Esophagus squamous epithelium (tissue), 5 donors: ENCODE measurements around the gene MEN1. TPM values are rescaled to one million over a fixed set of nuclear protein-coding genes. Genes with fewer than 3 reads are reported as not detected.

Experiments
- DNase-seq: peaks from one replicate; lab custom pipeline; 2025; lab: John Stamatoyannopoulos, UW
- H3K27ac ChIP-seq, 4 donors: fragments of 200-600 bp; sonication (generic); one replicate each; pipeline ENCODE4 v1.5.1; 2016 to 2019; ENCODE audit warnings: mild to moderate bottlenecking in 1 of 4
- H3K27me3 ChIP-seq, 4 donors: fragments of 200-600 bp; sonication (generic); 1 replicate in 3 of 4; 2 replicates in 1 of 4; pipeline versions ENCODE4 v1.5.1 to v1.6.0; 2017 to 2021; ENCODE audit warnings: antibody characterized with exemption in 1 of 4
- H3K36me3 ChIP-seq, 3 donors: fragments of 200-600 bp; sonication (generic); one replicate each; pipeline ENCODE4 v1.5.1; 2016 to 2019
- H3K4me1 ChIP-seq, 3 donors: fragments of 200-600 bp; sonication (generic); one replicate each; pipeline ENCODE4 v1.5.1; 2017 to 2019
- H3K4me3 ChIP-seq, 4 donors: fragments of 200-600 bp; sonication (generic); 1 replicate in 3 of 4; 2 replicates in 1 of 4; pipeline ENCODE4 v1.5.1; 2016 to 2019; ENCODE audit warnings: mild to moderate bottlenecking in 2 of 4, moderate library complexity in 1 of 4
- H3K9me3 ChIP-seq, 3 donors: fragments of 200-600 bp; sonication (generic); one replicate each; pipeline ENCODE4 v1.5.1; 2016 to 2019
- POLR2A ChIP-seq, 4 donors: fragments of 450-650 bp; IDR thresholded peaks; one replicate each; pipeline ENCODE4 v1.6.1; 2017; ENCODE audit warnings: antibody characterized with exemption in 4 of 4, mild to moderate bottlenecking in 4 of 4, moderate library complexity in 3 of 4
- WGBS, 2 donors: methylation state at CpG; one replicate each; pipeline ENCODE4 v1.1.5; 2018; 5-methylcytosine and 5-hydroxymethylcytosine counted together
- intact Hi-C: fragments of 100-400 bp; cut with DNase I; formaldehyde crosslinking; loops from one replicate; pipeline ENCODE4 v1.15.0; 2022
- total RNA-seq, 4 donors: library from RNA; depleted of rRNA; stranded (reverse); fragments of >200 nt; gene quantifications; one replicate each; pipeline ENCODE4 v1.1.0, GENCODE V29; 2016
- TF ChIP-seq, protein P1 (sequence below), 6 experiments: fragments of 450-650 bp in 4 of 6; fragments of 200-600 bp in 2 of 6; sonication (generic) in 2 of 6; IDR thresholded peaks; one replicate each; pipeline ENCODE4 v1.5.1; 2016 to 2019; ENCODE audit warnings: antibody characterized with exemption in 6 of 6, mild to moderate bottlenecking in 4 of 6, moderate library complexity in 4 of 6
- donor health status: DM: yes; HTN: yes; CAD: no.

The MEN1 gene
- total RNA-seq, 4 donors from 2014 or later: 14.9 to 23.3 (median 17.0) TPM

DNA sequence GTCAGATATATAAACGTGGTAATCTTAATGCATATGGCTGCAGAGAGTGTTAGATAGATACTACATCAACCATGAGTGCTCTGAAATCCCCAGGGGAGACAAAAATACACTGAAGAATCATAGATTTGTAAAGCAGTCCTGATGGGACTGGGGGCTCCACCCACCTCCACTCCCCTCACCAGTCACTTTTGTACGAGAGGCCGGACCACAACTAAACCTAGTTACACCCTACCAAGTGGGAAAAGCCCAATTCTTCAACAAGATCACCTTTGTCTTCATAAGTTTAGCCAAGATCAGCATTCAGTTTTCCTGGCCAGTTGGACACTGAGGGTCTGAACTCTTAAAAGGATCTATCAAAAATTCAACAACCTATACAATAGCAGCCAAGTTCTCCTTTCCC, 33.5 kb downstream of the MEN1 start:
- H3K27ac ChIP-seq: peak overlapping the region; percentile 99 to 100 (median 100)
- peaks cover 21 to 65% (median 36%) of the 10 kb centered on the region in 3 donors for H3K4me1 ChIP-seq
- WGBS, 2 donors: 17 to 18% methylated on average over 3 of the region's 3 CpGs
- intact Hi-C loops: no loop called here
- no peak for TF ChIP-seq POLR2A (IDR thresholded peaks at IDR 0.05)
- TF ChIP-seq, protein P1, sequence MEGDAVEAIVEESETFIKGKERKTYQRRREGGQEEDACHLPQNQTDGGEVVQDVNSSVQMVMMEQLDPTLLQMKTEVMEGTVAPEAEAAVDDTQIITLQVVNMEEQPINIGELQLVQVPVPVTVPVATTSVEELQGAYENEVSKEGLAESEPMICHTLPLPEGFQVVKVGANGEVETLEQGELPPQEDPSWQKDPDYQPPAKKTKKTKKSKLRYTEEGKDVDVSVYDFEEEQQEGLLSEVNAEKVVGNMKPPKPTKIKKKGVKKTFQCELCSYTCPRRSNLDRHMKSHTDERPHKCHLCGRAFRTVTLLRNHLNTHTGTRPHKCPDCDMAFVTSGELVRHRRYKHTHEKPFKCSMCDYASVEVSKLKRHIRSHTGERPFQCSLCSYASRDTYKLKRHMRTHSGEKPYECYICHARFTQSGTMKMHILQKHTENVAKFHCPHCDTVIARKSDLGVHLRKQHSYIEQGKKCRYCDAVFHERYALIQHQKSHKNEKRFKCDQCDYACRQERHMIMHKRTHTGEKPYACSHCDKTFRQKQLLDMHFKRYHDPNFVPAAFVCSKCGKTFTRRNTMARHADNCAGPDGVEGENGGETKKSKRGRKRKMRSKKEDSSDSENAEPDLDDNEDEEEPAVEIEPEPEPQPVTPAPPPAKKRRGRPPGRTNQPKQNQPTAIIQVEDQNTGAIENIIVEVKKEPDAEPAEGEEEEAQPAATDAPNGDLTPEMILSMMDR (IDR thresholded peaks at IDR 0.05): no peak
- H3K36me3 ChIP-seq: peaks cover 24 to 50% (median 36%) of the 10 kb centered on the region in 3 donors
- H3K27me3 ChIP-seq: no peaks in the 10 kb centered on the region
- H3K9me3 ChIP-seq: no peaks in the 10 kb centered on the region
- peak overlapping the region; percentile 86 to 99 (median 94) for H3K4me3 ChIP-seq
- DNase-seq: no peak

DNA sequence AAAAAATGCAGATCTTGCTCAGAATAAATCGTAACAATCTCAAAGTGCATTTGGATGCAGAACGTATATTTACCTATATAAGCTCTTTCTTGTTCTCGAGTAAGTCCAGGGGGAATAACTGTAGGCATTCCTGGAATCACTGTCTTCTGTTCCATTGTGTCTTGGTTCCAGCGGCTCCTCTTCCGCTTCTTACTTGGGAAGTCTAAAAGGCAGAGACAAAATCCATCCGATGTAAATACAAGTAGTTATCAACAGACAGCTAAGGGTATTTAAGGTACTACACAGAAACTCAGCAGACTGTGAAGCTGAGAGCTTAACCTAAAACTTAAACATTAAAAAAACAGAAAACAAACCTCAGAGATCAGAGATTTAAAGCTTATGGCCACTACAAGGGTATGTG, 33.9 kb downstream of the MEN1 start:
- WGBS, 2 donors: 42 to 54% methylated on average over 6 of the region's 6 CpGs
- intact Hi-C loops: no loop called here
- peak overlapping the region in 2 of 4 donors; percentile 99 to 100 for H3K27ac ChIP-seq

DNA sequence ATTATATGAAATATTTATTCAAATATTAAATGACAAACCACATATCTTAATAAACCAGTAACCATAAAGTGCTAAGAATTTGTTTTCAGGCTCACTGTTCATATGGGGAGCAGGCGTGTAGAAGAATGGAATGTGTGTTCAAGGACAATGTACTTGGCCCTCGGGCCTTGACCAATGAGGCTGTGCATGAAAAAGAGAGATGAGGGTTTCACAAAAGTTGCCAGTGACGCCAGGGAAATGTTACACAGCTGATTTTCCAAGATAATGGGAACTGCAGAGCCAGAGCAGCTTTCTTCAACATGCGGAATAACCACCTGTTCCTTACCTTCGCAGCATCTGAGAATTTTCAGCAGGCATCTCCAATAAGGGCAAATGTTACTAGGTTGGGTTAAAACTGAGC, 36.2 kb downstream of the MEN1 start:
- peaks cover 45 to 78% (median 57%) of the 10 kb centered on the region in 3 donors for H3K36me3 ChIP-seq
- TF ChIP-seq, protein P1 (IDR thresholded peaks at IDR 0.05): no peak
- no peak for TF ChIP-seq POLR2A (IDR thresholded peaks at IDR 0.05)
- intact Hi-C loops: no loop called here

More for the DNA sequence above, 33.9 kb downstream of the MEN1 start:
- TF ChIP-seq POLR2A (IDR thresholded peaks at IDR 0.05): no peak
- TF ChIP-seq, protein P1 (IDR thresholded peaks at IDR 0.05): no peak
- peak overlapping the region; percentile 86 to 99 (median 94) for H3K4me3 ChIP-seq
- no peaks in the 10 kb centered on the region for H3K27me3 ChIP-seq
- no peak for DNase-seq
- H3K4me1 ChIP-seq: peaks cover 21 to 69% (median 36%) of the 10 kb centered on the region in 3 donors
- H3K9me3 ChIP-seq: no peaks in the 10 kb centered on the region
- peaks cover 27 to 55% (median 36%) of the 10 kb centered on the region in 3 donors for H3K36me3 ChIP-seq

DNA sequence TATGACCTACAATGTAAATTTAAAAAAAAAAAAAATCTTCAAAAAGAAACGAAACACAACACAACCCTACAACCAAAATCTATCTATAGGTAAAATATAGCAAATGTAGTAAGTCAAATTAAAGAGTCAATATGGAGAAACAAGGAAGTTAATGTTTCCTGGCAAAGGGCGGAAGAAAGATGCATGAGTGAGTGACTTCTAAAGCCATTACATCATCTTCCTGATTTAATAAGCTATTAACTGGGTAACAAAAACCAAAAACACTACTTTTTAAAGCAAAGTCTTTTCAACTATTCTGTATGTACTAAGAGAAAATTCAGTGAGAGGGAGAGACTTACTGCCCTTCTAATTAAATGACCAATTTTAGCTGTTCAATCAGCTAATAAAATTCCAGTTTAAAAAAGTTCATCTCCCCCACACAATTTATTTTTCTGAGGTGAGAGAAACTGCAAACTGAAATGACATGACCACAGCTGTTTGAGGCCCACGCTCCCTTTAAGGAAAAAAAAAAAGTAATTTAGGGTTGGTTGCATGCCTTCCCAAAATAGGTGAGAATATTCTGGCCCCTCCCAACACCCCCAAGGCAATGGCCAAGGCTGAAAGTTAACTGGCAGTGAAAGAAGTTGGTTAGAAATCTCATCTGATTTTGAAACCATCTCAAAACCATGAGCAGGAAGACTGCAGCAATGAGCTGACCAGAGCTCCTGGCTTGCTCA, 37.9 kb downstream of the MEN1 start:
- Histone ChIP-seq H3K27me3 (no peaks in the 10 kb centered on the region), H3K4me1 (peaks cover 15 to 82% (median 30%) of the 10 kb centered on the region in 3 donors), H3K36me3 (peaks cover 62 to 94% (median 74%) of the 10 kb centered on the region in 3 donors), H3K4me3 (no peak overlapping the region), H3K9me3 (no peaks in the 10 kb centered on the region), H3K27ac (peak overlapping the region in 3 of 4 donors; percentile 11 to 54 (median 46))
- no peak for DNase-seq
- TF ChIP-seq, protein P1 (IDR thresholded peaks at IDR 0.05): no peak
- no peak for TF ChIP-seq POLR2A (IDR thresholded peaks at IDR 0.05)
- 42 to 57% methylated on average over 3 of the region's 3 CpGs for WGBS, 2 donors
- intact Hi-C loops: no loop called here

More for the DNA sequence above, 36.2 kb downstream of the MEN1 start:
- no peak overlapping the region for H3K4me3 ChIP-seq
- DNase-seq: no peak
- H3K27me3 ChIP-seq: no peaks in the 10 kb centered on the region
- WGBS, 2 donors: 71 to 78% methylated on average over 5 of the region's 5 CpGs
- H3K9me3 ChIP-seq: no peaks in the 10 kb centered on the region
- H3K27ac ChIP-seq: no peak overlapping the region
- H3K4me1 ChIP-seq: peaks cover 15 to 72% (median 30%) of the 10 kb centered on the region in 3 donors

DNA sequence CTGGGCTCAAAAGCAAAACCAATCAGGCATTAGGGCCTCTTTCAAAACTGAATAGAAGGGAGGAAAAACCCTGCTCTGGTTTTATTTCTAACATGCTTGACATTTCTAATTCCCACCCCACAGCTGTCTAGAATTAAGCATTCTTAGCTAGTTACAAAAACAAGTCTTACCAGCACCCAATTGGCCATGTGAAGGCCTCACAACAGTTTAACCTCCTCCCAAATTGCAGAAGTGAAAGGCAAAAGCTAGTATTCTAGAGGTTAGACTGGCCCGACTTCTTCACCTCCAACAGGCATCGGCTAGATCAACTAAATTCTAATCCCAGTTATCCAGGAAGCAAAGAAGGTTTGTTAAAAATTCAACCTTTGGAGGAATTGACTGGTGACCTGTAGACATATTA, 38.5 kb downstream of the MEN1 start:
- H3K36me3 ChIP-seq: peaks cover 68 to 100% (median 80%) of the 10 kb centered on the region in 3 donors

More for the DNA sequence above, 38.5 kb downstream of the MEN1 start:
- Histone ChIP-seq H3K27ac (peak overlapping the region in 2 of 4 donors; percentile 46 to 54), H3K27me3 (no peaks in the 10 kb centered on the region), H3K9me3 (no peaks in the 10 kb centered on the region), H3K4me3 (no peak overlapping the region), H3K4me1 (peaks cover 9 to 82% (median 26%) of the 10 kb centered on the region in 3 donors)
- no peak for DNase-seq
- 71 to 72% methylated on average over 2 of the region's 2 CpGs for WGBS, 2 donors
- TF ChIP-seq, protein P1 (IDR thresholded peaks at IDR 0.05): no peak
- TF ChIP-seq POLR2A (IDR thresholded peaks at IDR 0.05): no peak
- intact Hi-C loops: no loop called here
